ENCODE measurements around the gene NCAM2.

GRCh38 chr21:21367583-21367982, 369.4 kb downstream of the NCAM2 start:
- no peak for TF ChIP-seq GATA2 (IDR thresholded peaks at IDR 0.05; ENCODE audit: low read depth, low read length)
- no peak for TF ChIP-seq GATA3 (IDR thresholded peaks at IDR 0.05; ENCODE audit: low read depth, low read length)

Measured in SH-SY5Y (cell line).